ENCODE data around the gene RTN1.

RTN1 gene

DNA sequence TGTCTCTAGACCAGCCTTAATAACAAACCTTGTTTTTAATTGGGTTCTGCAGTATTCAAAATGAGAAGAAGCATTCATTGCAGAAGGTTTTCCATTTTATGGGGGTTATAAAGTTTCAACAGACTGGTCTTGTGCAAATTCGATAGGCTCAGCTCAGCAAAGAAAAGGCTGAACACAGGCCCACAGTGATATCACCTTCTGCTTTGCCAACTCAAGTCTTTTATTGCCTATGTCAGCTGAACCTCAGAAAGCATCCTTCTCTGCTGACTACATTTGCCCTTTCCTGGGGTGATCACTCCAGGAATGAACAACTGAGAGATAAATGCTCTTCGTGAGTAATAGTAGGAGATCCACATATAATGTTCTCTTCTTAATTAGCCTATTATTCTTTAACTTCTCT is 159.5 kb downstream of the RTN1 start:
- H3K4me3 ChIP-seq (ENCODE audit: low read depth, low read length): no peak overlapping the region
- no peak for DNase-seq (ENCODE audit: low read depth)
- no peak for TF ChIP-seq CTCF (IDR thresholded peaks at IDR 0.05; ENCODE audit: insufficient read depth, low read depth, low read length, missing control alignments)

DNA sequence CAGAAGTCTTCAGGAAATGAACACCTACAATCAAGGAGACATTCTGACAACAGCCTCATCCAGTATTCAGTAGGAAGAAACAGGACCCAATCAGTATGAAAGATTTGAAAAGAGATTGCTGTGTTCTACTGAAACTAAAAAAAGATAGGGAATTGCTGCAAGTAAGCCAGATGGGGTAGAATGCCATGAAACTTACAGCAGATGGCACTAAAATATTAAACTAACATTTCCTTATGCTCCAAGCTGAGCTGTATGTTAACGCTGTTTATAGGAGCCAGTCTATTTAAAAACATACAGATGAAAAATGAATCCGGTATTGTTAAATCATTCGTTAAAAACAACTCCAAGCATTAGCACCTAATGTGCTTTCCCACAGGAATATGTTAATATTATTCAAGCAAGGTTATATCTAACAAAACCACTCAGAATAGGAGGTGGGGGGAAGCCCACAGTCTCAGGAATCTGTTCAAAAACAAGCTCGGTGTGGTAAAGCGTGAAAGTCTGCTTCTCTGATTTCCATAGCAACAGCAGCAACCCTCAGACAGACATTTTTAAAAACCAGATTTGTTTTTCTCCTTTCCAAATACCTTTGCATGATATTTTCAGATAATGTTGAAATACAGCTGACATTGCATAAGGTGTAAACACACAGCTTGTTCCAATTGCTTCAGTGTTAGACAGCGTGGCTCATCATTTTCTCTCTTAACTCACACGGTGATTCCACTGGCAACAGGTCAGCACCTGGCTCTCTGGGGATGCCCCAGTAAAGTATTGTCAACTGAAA is 162.6 kb downstream of the RTN1 start:
- TF ChIP-seq CTCF (IDR thresholded peaks at IDR 0.05; ENCODE audit: insufficient read depth, low read depth, low read length, missing control alignments): no peak
- no peak for DNase-seq (ENCODE audit: low read depth)
- H3K4me3 ChIP-seq (ENCODE audit: low read depth, low read length): no peak overlapping the region

DNA sequence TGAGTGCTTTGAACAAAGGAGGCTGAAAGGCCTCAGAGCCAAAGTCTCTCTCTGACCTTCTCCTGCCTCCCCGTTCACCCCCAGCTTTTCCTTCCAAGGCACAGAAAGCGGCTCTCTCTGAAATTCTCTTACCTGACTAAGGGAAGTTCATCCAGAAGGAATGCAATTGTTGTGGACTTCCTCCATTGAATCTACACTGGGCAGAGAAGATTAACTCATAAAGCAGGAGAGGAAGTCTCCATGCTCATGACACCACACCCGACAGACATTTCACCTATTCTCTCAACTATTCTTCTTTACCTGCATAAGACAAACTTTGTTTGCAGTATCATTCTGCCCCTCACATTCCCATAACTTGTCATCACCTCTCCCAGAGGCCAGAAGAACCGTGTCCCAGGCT is 164.7 kb downstream of the RTN1 start:
- no peak for TF ChIP-seq CTCF (IDR thresholded peaks at IDR 0.05; ENCODE audit: insufficient read depth, low read depth, low read length, missing control alignments)
- DNase-seq (ENCODE audit: low read depth): no peak

DNA sequence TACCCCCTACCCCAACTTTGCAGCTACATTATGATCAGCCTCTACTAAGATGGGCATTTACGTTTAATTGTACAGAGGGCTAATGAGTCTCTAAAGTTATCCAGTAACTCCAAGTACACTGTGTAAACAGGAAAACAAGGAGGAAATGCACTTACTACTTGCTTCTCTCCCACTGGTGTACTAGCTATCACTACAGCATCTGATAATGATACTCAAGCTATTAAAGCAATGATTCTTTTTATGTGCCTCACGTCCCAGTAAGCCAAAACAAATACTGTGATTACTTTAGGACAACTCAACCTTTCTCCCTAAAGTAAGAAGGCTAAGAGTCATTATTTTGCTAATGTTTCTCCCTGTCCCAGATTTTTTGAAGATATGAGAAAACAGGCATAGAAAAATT is 165.3 kb downstream of the RTN1 start:
- H3K4me3 ChIP-seq (ENCODE audit: low read depth, low read length): no peak overlapping the region
- DNase-seq (ENCODE audit: low read depth): no peak
- TF ChIP-seq CTCF (IDR thresholded peaks at IDR 0.05; ENCODE audit: insufficient read depth, low read depth, low read length, missing control alignments): no peak

More for the DNA sequence above, 164.7 kb downstream of the RTN1 start:
- H3K4me3 ChIP-seq (ENCODE audit: low read depth, low read length): no peak overlapping the region

GRCh38 chr14:59704054-59704645 is 166.4 kb downstream of the RTN1 start:
- DNase-seq (ENCODE audit: low read depth): no peak
- no peak overlapping the region for H3K4me3 ChIP-seq (ENCODE audit: low read depth, low read length)
- no peak for TF ChIP-seq CTCF (IDR thresholded peaks at IDR 0.05; ENCODE audit: insufficient read depth, low read depth, low read length, missing control alignments)

GRCh38 chr14:59699442-59699841 is 171.1 kb downstream of the RTN1 start:
- no peak overlapping the region for H3K4me3 ChIP-seq (ENCODE audit: low read depth, low read length)
- no peak for DNase-seq (ENCODE audit: low read depth)
- no peak for TF ChIP-seq CTCF (IDR thresholded peaks at IDR 0.05; ENCODE audit: insufficient read depth, low read depth, low read length, missing control alignments)
